Activated CD4-positive, alpha-beta T cell treated with anti-CD3 and anti-CD28 coated beads, Interleukin-2, amount 50 U/mL, for 1 hour (primary cell): ENCODE data around the gene RAB7A.
"Not testable (repeated sequence)": the region's sequence is repeated elsewhere in the genome, so short reads cannot be mapped to it uniquely, and the experiment has no call there.

ENCODE experiments used
- DNase-seq: peaks from one replicate; pipeline ENCODE4 v3.0.0-alpha.2; 2020

Gene RAB7A

GRCh38 chr3:128712848-128713247, 13.1 kb upstream of the RAB7A start:
- DNase-seq = no peak

GRCh38 chr3:128714887-128715491, 11.0 kb upstream of the RAB7A start:
- DNase-seq = peak; percentile 6

DNA sequence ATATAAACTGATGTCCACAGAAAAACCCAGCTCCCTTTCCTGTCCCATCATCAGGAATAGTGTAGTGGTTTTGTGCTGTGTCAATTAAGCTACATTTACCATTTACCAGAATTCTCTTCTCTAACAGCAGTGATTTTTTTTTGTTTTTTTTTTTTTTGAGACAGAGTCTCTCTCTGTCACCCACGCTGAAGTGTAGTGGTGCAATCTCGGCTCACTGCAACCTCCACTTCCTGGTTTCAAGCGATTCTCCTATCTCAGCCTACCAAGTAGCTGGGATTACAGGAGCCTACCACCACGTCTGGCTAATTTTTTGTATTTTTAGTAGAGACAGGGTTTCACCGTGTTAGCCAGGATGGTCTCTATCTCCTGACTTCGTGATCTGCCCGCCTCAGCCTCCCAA, 7.1 kb upstream of the RAB7A start:
- DNase-seq = not testable (repeated sequence)

DNA sequence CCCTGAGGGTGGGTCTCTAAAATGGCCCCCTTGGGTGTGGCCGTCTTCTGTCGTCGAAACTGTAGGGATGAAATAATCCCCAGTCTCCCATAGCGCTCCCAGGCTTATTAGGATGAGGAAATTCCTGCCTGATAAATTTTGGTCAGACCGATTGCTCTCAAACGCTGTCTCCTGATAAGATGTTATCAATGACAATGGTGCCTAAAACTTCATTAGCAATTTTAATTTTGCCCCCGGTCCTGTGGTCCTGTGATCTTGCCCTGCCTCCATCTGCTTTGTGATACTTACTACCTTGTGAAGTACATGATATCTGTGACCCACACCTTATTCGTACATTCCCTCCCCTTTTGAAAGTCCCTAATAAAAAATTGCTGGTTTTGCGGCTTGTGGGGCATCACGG, 5.1 kb upstream of the RAB7A start:
- DNase-seq = no peak

GRCh38 chr3:128723477-128723876, 2.5 kb upstream of the RAB7A start:
- DNase-seq = no peak

GRCh38 chr3:128725547-128726022, 398 bp upstream of the RAB7A start:
- DNase-seq = no peak

GRCh38 chr3:128727059-128727458, 1.1 kb downstream of the RAB7A start:
- no peak for DNase-seq

GRCh38 chr3:128727485-128727884, 1.5 kb downstream of the RAB7A start:
- DNase-seq = no peak

- no peak for DNase-seq
These were observed 2.0 kb downstream of the RAB7A start for GRCh38 chr3:128727996-128728395.

GRCh38 chr3:128728521-128728920, 2.5 kb downstream of the RAB7A start:
- not testable (repeated sequence) for DNase-seq

GRCh38 chr3:128730471-128730870, 4.5 kb downstream of the RAB7A start:
- no peak for DNase-seq

DNA sequence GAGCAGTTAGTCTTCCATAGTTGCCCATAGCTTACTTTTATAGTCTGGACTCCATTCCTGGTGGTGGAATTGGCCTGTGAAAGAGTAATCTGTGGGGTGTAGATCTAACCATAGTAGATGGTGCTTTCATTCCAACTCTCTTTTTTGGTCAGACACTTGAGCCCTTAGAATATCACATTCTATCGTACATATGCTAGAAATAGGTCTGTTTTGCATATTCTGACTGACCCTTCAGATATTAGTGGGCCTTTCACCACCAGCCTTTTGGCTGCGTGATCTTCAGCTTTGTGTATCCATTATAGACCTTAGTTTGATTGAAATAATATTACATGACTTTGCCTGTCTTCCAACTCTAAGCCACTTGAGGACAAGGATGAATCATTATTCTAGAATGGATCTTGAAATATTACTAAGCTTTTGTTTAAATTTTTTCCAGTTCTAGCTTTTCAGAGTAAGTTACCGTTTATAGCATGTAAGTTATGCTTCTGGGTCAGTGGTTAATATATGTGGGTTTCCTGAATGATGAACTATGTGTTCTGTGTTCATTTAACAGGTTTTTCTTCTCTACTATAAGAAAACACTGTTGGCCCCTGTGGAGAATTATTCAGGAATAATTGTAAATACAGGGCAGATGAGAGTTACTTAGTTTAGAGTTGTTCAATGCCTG, 8.7 kb downstream of the RAB7A start:
- DNase-seq = no peak

DNA sequence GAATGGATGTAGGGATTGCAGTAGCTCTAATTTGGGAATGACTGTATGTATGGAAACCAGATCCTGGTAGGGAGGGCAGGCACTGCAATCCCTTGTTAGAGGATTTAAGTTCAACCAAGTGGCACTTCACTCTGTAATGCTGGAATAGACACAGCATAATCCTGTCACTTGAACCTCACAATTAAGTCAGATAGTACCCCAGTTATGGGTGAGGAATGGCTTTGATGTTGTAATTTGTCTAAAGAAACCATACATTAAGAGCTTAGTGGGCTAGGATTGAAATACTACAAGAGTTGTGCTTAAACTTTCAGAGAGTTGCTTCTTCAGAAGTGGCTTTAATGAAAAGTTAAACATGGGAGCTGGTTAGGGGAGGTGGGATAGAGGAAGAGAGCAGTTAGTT, 9.3 kb downstream of the RAB7A start:
- DNase-seq = no peak

DNA sequence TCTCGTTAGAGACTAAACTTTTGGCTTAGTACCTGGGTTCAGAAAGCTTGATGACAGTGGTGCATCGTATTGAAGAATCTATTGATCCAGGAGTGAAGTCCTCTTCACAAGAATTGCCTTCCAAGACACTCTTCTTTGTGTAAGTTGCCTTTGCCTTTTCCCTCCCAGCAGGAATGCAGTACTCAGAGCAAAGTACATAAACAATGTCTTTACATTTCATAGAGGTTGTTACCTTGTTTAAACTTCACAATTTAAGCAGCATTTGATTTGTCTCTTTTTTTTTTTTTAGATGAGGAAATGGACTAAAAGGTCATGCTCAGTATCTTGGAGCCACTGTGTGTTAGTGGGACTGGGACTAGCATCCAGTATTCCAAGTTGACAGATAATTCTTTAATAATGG, 9.9 kb downstream of the RAB7A start:
- DNase-seq = no peak

DNA sequence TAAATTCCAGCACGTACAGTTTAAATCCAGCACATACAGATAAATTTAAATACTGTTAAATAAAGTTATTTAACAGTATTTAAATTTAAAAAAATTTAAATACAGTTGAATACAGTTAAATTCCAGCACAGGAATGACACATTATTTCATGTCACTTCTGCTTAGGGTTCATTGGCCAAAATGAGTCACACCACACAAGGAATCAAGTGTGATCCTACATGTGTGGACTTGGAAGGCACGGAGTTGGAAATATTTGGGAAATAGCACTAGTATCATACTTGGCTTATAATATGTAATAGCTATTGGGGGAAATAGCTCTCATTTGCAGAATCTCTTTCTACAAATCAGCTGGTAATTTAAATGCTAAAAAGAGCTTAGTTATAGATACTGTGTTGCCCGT, 10.6 kb downstream of the RAB7A start:
- no peak for DNase-seq

DNA sequence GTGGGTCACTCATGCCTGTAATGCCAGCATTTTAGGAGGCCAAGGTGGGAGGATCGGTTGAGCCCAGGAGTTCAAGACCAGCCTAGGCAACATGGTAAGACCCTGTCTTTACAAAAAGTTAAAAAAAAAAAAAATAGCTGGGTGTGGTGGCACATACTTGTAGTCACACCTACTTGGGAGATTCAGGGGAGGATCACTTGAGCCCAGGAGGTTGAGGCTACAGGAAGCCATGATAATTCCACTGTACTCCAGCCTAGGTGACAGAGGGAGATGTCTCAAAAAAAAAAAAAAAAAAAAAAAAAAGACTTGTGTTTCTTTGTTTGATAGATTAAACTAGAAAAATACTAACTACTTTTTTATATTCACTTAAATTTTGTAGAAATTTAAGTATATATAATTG, 14.6 kb downstream of the RAB7A start:
- DNase-seq = no peak

DNA sequence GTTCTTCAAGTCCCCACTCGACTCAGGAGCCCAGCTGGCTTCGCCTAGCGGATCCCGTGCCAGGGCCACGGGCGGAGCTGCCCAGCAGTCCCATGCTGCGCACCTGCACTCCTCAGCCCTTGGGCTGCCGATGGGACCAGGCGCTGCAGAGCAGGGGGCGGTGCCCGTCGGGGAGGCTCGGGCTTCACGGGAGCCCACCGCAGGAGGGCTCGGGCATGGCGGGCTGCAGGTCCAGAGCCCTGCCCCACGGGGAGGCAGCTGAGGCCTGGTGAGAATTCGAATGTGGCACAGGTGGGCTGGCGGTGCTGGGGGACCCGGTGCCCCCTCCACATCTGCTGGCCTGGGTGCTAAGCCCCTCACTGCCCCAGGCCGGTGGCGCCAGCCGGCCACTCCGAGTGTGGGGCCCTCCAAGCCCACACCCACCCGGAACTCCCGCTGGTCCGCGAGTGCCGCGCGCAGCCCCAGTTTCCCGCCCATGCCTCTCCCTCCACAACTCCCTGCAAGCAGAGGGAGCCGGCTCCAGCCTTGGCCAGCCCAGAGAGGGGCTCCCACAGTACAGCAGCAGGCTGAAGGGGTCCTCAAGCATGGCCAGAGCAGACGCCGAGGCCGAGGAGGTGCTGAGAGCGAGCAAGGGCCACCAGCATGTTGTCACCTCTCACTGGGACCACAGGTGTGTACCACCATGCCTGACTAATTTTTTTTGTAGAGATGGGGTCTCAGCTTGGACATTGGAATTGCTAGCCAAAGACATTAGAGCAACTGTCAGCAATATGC, 17.0 kb downstream of the RAB7A start:
- DNase-seq = no peak

- DNase-seq = no peak
These were observed 19.8 kb downstream of the RAB7A start for GRCh38 chr3:128745742-128746141.

- DNase-seq = no peak
These were observed 20.9 kb downstream of the RAB7A start for GRCh38 chr3:128746881-128747280.

GRCh38 chr3:128748557-128748956, 22.6 kb downstream of the RAB7A start:
- DNase-seq = no peak

DNA sequence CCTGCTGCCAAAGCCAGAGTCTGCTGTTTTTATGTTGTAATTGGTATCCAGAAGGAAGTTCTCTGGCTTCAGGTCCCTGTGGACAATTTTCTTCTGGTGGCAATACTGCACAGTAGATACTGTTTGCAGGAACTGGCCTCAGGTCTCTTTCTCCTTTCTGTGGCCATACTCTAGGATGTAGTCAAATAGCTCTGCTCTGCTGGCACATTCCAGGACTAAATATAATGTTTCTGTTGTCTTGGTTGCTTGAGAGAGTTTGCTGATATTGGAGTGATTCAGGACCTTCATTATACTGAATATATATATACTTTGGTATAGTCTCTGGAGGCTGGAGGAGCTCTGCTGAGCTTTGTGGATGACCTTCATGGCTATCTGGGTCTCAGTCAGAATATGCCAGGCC, 23.1 kb downstream of the RAB7A start:
- no peak for DNase-seq

DNA sequence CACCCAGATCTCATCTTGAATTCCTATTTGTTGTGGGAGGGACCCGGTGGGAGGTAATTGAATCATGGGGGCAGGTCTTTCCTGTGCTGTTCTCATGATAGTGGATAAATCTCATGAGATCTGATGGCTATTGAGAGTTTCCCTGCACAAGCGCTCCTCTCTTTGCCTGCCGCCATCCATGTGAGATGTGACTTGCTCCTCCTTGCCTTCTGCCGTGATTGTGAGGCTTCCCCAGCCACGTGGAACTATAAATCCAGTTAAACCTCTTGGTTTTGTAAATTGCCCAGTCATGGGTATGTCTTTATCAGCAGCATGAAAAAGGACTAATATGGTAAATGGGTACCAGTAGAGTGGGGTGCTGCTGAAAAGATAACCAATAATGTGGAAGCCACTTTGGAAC, 23.6 kb downstream of the RAB7A start:
- DNase-seq = not testable (repeated sequence)

GRCh38 chr3:128753715-128754114, 27.7 kb downstream of the RAB7A start:
- DNase-seq = no peak

DNA sequence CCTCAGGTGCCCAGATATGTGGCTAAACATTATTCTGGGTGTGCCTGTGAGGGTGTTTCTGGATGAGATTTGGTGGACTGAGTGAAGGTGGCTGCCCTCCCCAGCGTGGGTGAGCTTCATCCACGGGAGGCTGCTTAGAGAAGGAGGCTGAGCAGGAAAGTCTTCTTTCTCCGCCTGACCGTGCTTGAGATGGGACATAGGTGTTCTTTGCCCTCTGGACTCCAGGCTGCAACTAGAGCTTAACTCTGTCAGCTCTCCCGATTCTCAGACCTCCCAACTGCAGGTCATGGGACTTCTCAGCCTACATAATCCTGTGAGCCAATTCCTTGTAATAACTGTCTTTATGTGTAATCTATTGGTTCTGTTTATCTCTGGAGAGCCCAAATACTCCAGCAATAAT, 34.1 kb downstream of the RAB7A start:
- DNase-seq = no peak
